Smooth muscle cell (in vitro differentiated cells): ENCODE data around the gene VWA5B2. TPM values are rescaled to one million over a fixed set of nuclear protein-coding genes. Genes with fewer than 3 reads are reported as not detected.

Experiments
- DNase-seq: peaks from one replicate; lab custom pipeline; 2025; ENCODE audit not compliant: unreplicated experiment; lab: John Stamatoyannopoulos, UW
- H2AFZ ChIP-seq: fragments of 200-600 bp; sonication (generic); 2 replicates; pipeline ENCODE4 v1.6.0; 2016; ENCODE audit warnings: antibody characterized with exemption, low read depth, mild to moderate bottlenecking
- H3F3A ChIP-seq: fragments of 200-600 bp; sonication (generic); 2 replicates; pipeline ENCODE4 v1.6.0; 2017; ENCODE audit warnings: antibody characterized with exemption, low read depth
- H3K27ac ChIP-seq: fragments of 200-600 bp; sonication (generic); 2 replicates; pipeline ENCODE4 v1.5.1; 2016; ENCODE audit warnings: low read depth, mild to moderate bottlenecking
- H3K27me3 ChIP-seq: fragments of 200-600 bp; sonication (generic); 2 replicates; pipeline ENCODE4 v1.6.1; 2016; ENCODE audit warnings: low read depth, mild to moderate bottlenecking
- H3K36me3 ChIP-seq: fragments of 200-600 bp; sonication (generic); 2 replicates; pipeline ENCODE4 v1.5.1; 2016; ENCODE audit warnings: low read depth
- H3K4me1 ChIP-seq: fragments of 200-600 bp; sonication (generic); 2 replicates; pipeline ENCODE4 v1.5.1; 2016; ENCODE audit warnings: low read depth
- H3K4me2 ChIP-seq: fragments of 200-600 bp; sonication (generic); 2 replicates; pipeline ENCODE4 v1.6.0; 2016; ENCODE audit warnings: mild to moderate bottlenecking
- H3K4me3 ChIP-seq: fragments of 200-600 bp; sonication (generic); 2 replicates; pipeline ENCODE4 v1.5.1; 2016; ENCODE audit warnings: mild to moderate bottlenecking
- H3K79me2 ChIP-seq: fragments of 200-600 bp; sonication (generic); 2 replicates; pipeline ENCODE4 v1.6.0; 2016; ENCODE audit warnings: low read depth, mild to moderate bottlenecking
- H3K9ac ChIP-seq: fragments of 200-600 bp; sonication (generic); 2 replicates; pipeline ENCODE4 v1.6.0; 2016; ENCODE audit warnings: low read depth
- H3K9me3 ChIP-seq: fragments of 200-600 bp; sonication (generic); replicated peaks from 2 replicates; pipeline ENCODE4 v1.5.1; 2016; ENCODE audit warnings: low read depth
- H4K20me1 ChIP-seq: fragments of 200-600 bp; sonication (generic); 2 replicates; pipeline ENCODE4 v1.6.0; 2016; ENCODE audit warnings: low read depth
- CTCF ChIP-seq: fragments of 200-600 bp; sonication (generic); IDR thresholded peaks from 2 replicates; pipeline ENCODE4 v1.5.1; 2017; ENCODE audit warnings: borderline replicate concordance, mild to moderate bottlenecking, antibody characterized with exemption; ENCODE audit not compliant: insufficient read depth, poor library complexity, severe bottlenecking
- WGBS: methylation state at CpG from one replicate; pipeline ENCODE4 v1.1.7; 2016; ENCODE audit warnings: low lambda C conversion rate; 5-methylcytosine and 5-hydroxymethylcytosine counted together
- polyA plus RNA-seq: library from polyadenylated mRNA; unstranded; fragments of >200 nt; fragmentation: Nextera tagmentation; extraction: Ambion mirVana; gene quantifications from 2 replicates; pipeline ENCODE4 v1.2.1, GENCODE V29; 2016
- total RNA-seq: library from RNA; depleted of rRNA; stranded (reverse); fragments of >200 nt; gene quantifications from 2 replicates; pipeline ENCODE4 v1.2.3, GENCODE V29; 2014

The VWA5B2 gene
- total and polyA plus RNA-seq, 2 experiments from 2014 or later, result not detected

- peak overlapping the region; percentile 13 for H3K27ac ChIP-seq
Measured at GRCh38 chr3:184250167-184250828, 20.9 kb downstream of the VWA5B2 start.

DNA sequence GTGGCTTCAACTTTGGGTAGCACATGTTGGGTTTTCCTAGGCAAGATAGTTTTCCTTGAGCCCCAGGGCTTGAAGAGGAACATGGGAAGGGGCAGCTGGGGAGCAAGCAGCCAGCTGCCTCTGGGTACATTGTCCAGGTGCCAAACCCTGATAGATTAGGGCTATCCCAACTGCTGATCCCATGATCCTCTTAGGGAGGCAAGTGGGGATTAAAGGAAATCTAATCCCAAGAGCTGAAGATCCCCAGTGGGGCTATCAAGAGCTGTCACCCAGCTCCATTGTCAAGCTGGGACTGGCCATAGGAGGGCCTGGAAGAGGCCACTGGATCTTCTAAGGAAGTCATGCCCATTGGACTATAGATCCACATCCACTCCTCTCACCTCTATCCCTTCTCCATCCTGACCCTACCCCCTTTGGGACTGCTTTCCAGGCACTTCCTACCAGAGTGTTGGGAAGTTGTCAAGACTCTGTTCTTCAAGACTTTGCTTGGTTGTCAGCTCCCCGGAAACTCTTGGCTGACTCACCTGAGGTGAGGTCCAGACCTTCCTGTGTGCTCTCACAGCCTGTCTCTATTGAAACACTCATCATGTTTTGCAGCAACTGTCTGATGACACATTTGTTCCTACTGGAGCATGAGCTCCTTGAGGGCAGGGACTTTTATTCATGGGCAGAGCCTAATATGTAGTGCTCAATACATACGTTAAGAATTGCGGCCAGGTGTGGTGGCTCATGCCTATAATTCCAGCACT is 26.1 kb downstream of the VWA5B2 start:
- WGBS, result 90% methylated on average over 3 of the region's 3 CpGs
- Histone ChIP-seq H3K36me3 (no peaks in the 10 kb centered on the region), H3K27ac (no peak overlapping the region), H3K79me2 (no peaks in the 10 kb centered on the region), H3K4me2 (no peak overlapping the region), H3K4me3 (no peak overlapping the region), H3K9ac (no peak overlapping the region), H2AFZ (no peak overlapping the region), H3K9me3 (no peaks in the 10 kb centered on the region), H3K27me3 (peaks cover 19% of the 10 kb centered on the region), H3F3A (no peaks in the 10 kb centered on the region), H3K4me1 (peaks cover 6% of the 10 kb centered on the region), H4K20me1 (peaks cover 19% of the 10 kb centered on the region)
- no peak for TF ChIP-seq CTCF
- DNase-seq, result no peak

More at GRCh38 chr3:184250167-184250828, 20.9 kb downstream of the VWA5B2 start:
- peak; percentile 88 for TF ChIP-seq CTCF
- no peaks in the 10 kb centered on the region for H3F3A ChIP-seq
- peaks cover 11% of the 10 kb centered on the region for H3K79me2 ChIP-seq
- peak overlapping the region; percentile 90 for H2AFZ ChIP-seq
- peak; percentile 49 for DNase-seq
- peaks cover 3% of the 10 kb centered on the region for H4K20me1 ChIP-seq
- 15% methylated on average over 20 of the region's 20 CpGs for WGBS
- peaks cover 4% of the 10 kb centered on the region for H3K4me1 ChIP-seq
- H3K4me3 ChIP-seq, result peak overlapping the region; percentile 85
- no peaks in the 10 kb centered on the region for H3K27me3 ChIP-seq
- H3K4me2 ChIP-seq, result peak overlapping the region; percentile 96
- no peaks in the 10 kb centered on the region for H3K9me3 ChIP-seq
- H3K36me3 ChIP-seq, result no peaks in the 10 kb centered on the region
- H3K9ac ChIP-seq, result peak overlapping the region; percentile 20

DNA sequence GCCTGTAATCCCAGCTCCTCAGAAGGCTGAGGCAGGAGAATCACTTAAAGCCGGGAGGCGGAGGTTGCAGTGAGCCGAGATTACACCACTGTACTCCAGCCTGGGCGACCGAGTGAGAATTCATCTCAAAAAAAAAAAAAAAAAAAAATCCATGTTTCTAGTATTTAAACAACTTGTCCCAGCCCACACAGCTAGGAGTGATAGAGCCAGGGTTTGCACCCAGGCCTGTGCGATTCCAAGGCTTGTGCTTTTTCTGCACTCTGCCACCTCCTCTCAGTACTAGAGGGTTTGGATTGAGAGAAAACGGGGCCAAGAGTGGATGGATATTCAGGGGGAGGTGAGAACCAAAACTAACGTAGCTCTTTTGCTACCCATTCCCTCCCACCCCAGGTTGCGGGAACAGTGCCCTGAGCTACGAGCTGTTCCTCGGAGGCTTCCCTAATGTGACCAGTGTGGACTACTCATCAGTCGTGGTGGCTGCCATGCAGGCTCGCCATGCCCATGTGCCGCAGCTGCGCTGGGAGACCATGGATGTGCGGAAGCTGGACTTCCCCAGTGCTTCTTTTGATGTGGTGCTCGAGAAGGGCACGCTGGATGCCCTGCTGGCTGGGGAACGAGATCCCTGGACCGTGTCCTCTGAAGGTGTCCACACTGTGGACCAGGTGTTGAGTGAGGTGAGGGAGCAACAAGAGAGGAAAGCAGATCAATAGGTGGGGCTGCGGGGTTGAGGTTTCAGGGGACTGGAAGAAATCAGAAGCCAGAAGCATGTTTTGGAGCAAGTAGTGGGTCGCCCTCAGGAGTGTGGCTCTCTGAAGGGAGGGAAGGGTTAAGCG is 27.9 kb downstream of the VWA5B2 start:
- WGBS, result 95% methylated on average over 23 of the region's 23 CpGs
- no peak for TF ChIP-seq CTCF

More for the DNA sequence above, 27.9 kb downstream of the VWA5B2 start:
- Histone ChIP-seq H3K4me1 (peaks cover 16% of the 10 kb centered on the region), H3K27ac (no peak overlapping the region), H3K4me2 (no peak overlapping the region), H3F3A (peaks cover 6% of the 10 kb centered on the region), H2AFZ (no peak overlapping the region), H3K27me3 (peaks cover 35% of the 10 kb centered on the region), H3K79me2 (no peaks in the 10 kb centered on the region), H3K9me3 (no peaks in the 10 kb centered on the region), H4K20me1 (peaks cover 24% of the 10 kb centered on the region), H3K9ac (no peak overlapping the region), H3K4me3 (no peak overlapping the region), H3K36me3 (no peaks in the 10 kb centered on the region)
- DNase-seq, result no peak
